HFFc6 (cell line): Measurements from ENCODE around the gene TP63. TPM values are rescaled to one million over a fixed set of nuclear protein-coding genes. Genes with fewer than 3 reads are reported as not detected.

Source experiments
- DNase-seq: peaks from one replicate; pipeline ENCODE4 v3.0.0-alpha.2; 2018
- H3K27ac Mint-ChIP-seq: 2 replicates; pipeline ENCODE4 v1.8.0; 2020; ENCODE audit warnings: mild to moderate bottlenecking, mixed read lengths
- H3K27me3 Mint-ChIP-seq: 2 replicates; pipeline ENCODE4 v1.8.0; 2021; ENCODE audit warnings: mild to moderate bottlenecking, moderate library complexity, mixed read lengths; ENCODE audit not compliant: insufficient read depth
- H3K36me3 Mint-ChIP-seq: 2 replicates; pipeline ENCODE4 v1.8.0; 2021; ENCODE audit warnings: low read depth, mixed read lengths
- H3K4me1 Mint-ChIP-seq: 2 replicates; pipeline ENCODE4 v1.8.0; 2020; ENCODE audit warnings: low read depth, mixed read lengths
- H3K4me3 Mint-ChIP-seq: 2 replicates; pipeline ENCODE4 v1.8.0; 2020; ENCODE audit warnings: mild to moderate bottlenecking, moderate library complexity, mixed read lengths
- H3K9me3 Mint-ChIP-seq: 2 replicates; pipeline ENCODE4 v1.8.0; 2020; ENCODE audit warnings: mild to moderate bottlenecking, mixed read lengths
- total RNA-seq, 6 experiments: library from RNA; stranded (reverse); fragmentation: NEBNext Ultra II Directional; extraction: Animal tissue kit (Norgen Biotek cat#: 25700); gene quantifications; 2 replicates in 1 of 6; 3 replicates in 5 of 6; pipeline ENCODE4 v1.2.3, GENCODE V29; 2021
- TF ChIP-seq, protein P1 (sequence below): fragments of 200-600 bp; sonication (generic); IDR thresholded peaks from 2 replicates; pipeline ENCODE4 v1.5.0; 2021; ENCODE audit warnings: antibody characterized with exemption, mild to moderate bottlenecking

TP63 gene
- total RNA-seq, 6 experiments from 2014 or later, result not detected

DNA sequence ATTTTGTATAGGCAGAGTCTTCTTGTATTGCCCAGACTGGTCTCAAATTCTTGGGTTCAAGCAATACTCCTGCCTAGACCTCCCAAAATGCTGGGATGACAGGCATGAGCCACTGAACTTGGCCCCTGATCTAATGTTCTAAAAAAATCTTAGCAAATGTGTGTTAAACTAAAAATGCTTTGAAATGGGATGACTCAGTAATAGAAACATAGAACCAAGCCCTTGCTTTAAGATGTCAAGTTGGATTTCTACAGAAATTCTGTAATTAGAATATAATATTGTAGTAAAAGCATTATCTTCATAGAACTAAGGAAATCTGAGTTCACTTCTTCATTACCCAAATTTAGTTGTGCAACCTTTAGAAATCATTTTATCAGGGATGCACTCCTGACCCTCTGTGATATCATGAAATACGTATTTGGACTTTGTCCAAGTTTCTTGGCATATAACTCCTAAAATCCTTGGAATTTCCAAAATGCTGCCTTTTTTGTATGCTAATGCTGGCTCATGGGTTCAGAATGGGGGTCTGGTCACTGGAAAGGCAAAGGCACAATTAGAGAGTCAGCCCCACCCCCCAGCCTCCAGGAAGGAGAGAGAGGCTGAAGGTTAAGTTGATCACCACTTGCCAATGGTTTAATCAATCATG lies 217.3 kb downstream of the TP63 start:
- Mint-ChIP-seq H3K27me3 (peaks cover 7% of the 10 kb centered on the region; the same call in 1 of the 2 replicates), H3K9me3 (no peaks in the 10 kb centered on the region)
- DNase-seq, result no peak

GRCh38 chr3:189849262-189849661 lies 218.1 kb downstream of the TP63 start:
- no peaks in the 10 kb centered on the region for H3K4me1 Mint-ChIP-seq
- H3K27ac Mint-ChIP-seq, result no peak overlapping the region
- H3K36me3 Mint-ChIP-seq, result no peaks in the 10 kb centered on the region
- H3K27me3 Mint-ChIP-seq, result peaks cover 7% of the 10 kb centered on the region; the same call in 1 of the 2 replicates
- H3K9me3 Mint-ChIP-seq, result no peaks in the 10 kb centered on the region
- H3K4me3 Mint-ChIP-seq, result no peak overlapping the region
- DNase-seq, result no peak
- TF ChIP-seq, protein P1, sequence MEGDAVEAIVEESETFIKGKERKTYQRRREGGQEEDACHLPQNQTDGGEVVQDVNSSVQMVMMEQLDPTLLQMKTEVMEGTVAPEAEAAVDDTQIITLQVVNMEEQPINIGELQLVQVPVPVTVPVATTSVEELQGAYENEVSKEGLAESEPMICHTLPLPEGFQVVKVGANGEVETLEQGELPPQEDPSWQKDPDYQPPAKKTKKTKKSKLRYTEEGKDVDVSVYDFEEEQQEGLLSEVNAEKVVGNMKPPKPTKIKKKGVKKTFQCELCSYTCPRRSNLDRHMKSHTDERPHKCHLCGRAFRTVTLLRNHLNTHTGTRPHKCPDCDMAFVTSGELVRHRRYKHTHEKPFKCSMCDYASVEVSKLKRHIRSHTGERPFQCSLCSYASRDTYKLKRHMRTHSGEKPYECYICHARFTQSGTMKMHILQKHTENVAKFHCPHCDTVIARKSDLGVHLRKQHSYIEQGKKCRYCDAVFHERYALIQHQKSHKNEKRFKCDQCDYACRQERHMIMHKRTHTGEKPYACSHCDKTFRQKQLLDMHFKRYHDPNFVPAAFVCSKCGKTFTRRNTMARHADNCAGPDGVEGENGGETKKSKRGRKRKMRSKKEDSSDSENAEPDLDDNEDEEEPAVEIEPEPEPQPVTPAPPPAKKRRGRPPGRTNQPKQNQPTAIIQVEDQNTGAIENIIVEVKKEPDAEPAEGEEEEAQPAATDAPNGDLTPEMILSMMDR, result no peak

More for the DNA sequence above, 217.3 kb downstream of the TP63 start:
- Mint-ChIP-seq H3K36me3 (no peaks in the 10 kb centered on the region), H3K27ac (no peak overlapping the region), H3K4me1 (no peaks in the 10 kb centered on the region), H3K4me3 (no peak overlapping the region)
- TF ChIP-seq, protein P1, result no peak

- peaks cover 9% of the 10 kb centered on the region; the same call in 1 of the 2 replicates for H3K27me3 Mint-ChIP-seq
- no peaks in the 10 kb centered on the region for H3K9me3 Mint-ChIP-seq
- no peaks in the 10 kb centered on the region for H3K36me3 Mint-ChIP-seq
- no peaks in the 10 kb centered on the region for H3K4me1 Mint-ChIP-seq
- DNase-seq, result no peak
- H3K27ac Mint-ChIP-seq, result no peak overlapping the region
- H3K4me3 Mint-ChIP-seq, result no peak overlapping the region
- TF ChIP-seq, protein P1, result no peak
Measured at GRCh38 chr3:189851682-189852081, 220.5 kb downstream of the TP63 start.

GRCh38 chr3:189853906-189854305 lies 222.7 kb downstream of the TP63 start:
- no peak for DNase-seq
- Mint-ChIP-seq H3K4me1 (no peaks in the 10 kb centered on the region), H3K27me3 (peaks cover 4% of the 10 kb centered on the region; the same call in 1 of the 2 replicates), H3K36me3 (no peaks in the 10 kb centered on the region), H3K4me3 (no peak overlapping the region), H3K9me3 (no peaks in the 10 kb centered on the region), H3K27ac (no peak overlapping the region)
- TF ChIP-seq, protein P1, result no peak

DNA sequence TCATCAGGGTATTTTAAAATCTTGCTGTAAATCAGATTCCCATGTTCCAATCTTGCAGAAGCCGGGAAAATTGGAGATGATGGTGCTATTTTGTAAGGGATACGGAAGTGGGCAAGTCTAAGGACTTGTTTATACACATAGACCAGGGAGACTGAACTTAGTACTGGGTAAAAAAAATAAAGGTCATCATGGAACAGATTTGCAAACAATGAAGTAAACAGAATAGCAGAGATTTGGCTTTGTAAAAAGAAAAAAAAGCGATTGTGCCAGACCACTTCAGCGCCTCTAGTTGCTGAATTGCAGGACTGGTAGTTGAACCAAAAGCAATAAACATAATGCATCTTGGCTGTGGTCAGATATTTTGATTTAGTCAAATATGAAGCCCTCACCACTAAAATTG lies 229.1 kb downstream of the TP63 start:
- no peaks in the 10 kb centered on the region for H3K36me3 Mint-ChIP-seq
- H3K4me1 Mint-ChIP-seq, result no peaks in the 10 kb centered on the region
- H3K4me3 Mint-ChIP-seq, result no peak overlapping the region
- no peak overlapping the region for H3K27ac Mint-ChIP-seq
- TF ChIP-seq, protein P1, result no peak
- H3K9me3 Mint-ChIP-seq, result no peaks in the 10 kb centered on the region
- H3K27me3 Mint-ChIP-seq, result peaks cover 2% of the 10 kb centered on the region; the same call in 1 of the 2 replicates
- no peak for DNase-seq
